K562 (cell line): Measurements from ENCODE around the gene PTPN11. TPM values are rescaled to one million over a fixed set of nuclear protein-coding genes. Genes with fewer than 3 reads are reported as not detected.

ENCODE experiments used
- ATAC-seq: fragments of 200-7000 bp; cut with Tn5 transposase; 3 replicates; pipeline ENCODE4 v1.9.1; 2020; ENCODE audit warnings: moderate library complexity
- BruUV-seq: library from RNA; stranded (reverse); fragments of 400-500 nt; replicated peaks from 2 replicates; lab custom pipeline; 2021; lab: Mats Ljungman, UMichigan
- CTCF ChIA-PET: fragments of 300-600 bp; formaldehyde crosslinking; extraction: SDS; loops from one replicate; lab custom pipeline; 2021; ENCODE audit warnings: low intra/inter-chr PET ratio; lab: Yijun Ruan, JAX
- POLR2A ChIA-PET: fragments of 300-600, 350-650 bp; sonication (Branson Sonifier 250); formaldehyde crosslinking; extraction: SDS; loops from one replicate; lab custom pipeline; 2021; ENCODE audit warnings: antibody characterized with exemption, inconsistent platforms; lab: Yijun Ruan, JAX
- DNase-seq, 4 experiments: peaks; one replicate each; pipeline versions ENCODE4 v3.0.0 to v3.0.0-alpha.2; 2011 to 2018; ENCODE audit warnings: low spot score in 3 of 4, mixed read lengths in 3 of 4; ENCODE audit errors: extremely low read depth in 1 of 4
- FAIRE-seq: peaks from 2 replicates; lab custom pipeline; 2011; peaks lifted over from hg19 to GRCh38; lab: Jason Lieb, UNC
- H2AFZ ChIP-seq: 2 replicates; pipeline ENCODE4 v1.6.0; 2011; ENCODE audit warnings: low read depth, low read length, control low read depth, inconsistent platforms
- H3K27ac ChIP-seq: fragments of 200-600 bp; 3 replicates; pipeline ENCODE4 v1.8.0; 2011; ENCODE audit warnings: low read depth, mild to moderate bottlenecking, control low read depth, inconsistent platforms, low read length, moderate library complexity, mixed read lengths; ENCODE audit errors: extremely low read depth
- H3K27me3 ChIP-seq, 2 experiments: fragments of 300-600 bp in 1 of 2; 2 replicates in 1 of 2; 3 replicates in 1 of 2; pipeline versions ENCODE4 v1.6.0 to v1.8.0; 2011; ENCODE audit warnings: inconsistent platforms in 2 of 2, low read length in 2 of 2, mild to moderate bottlenecking in 1 of 2, mixed read lengths in 1 of 2, moderate library complexity in 1 of 2; ENCODE audit not compliant: control insufficient read depth in 2 of 2, insufficient read depth in 2 of 2
- H3K36me3 ChIP-seq: fragments of 300-600 bp; 3 replicates; pipeline ENCODE4 v1.8.0; 2011; ENCODE audit warnings: mild to moderate bottlenecking, low read length, inconsistent platforms; ENCODE audit not compliant: control insufficient read depth, insufficient read depth
- H3K4me1 ChIP-seq, 2 experiments: fragments of 200-600 bp in 1 of 2; replicated peaks in 1 of 2; 2 replicates in 1 of 2; 3 replicates in 1 of 2; pipeline versions ENCODE4 v1.5.1 to v1.8.0; 2011; ENCODE audit warnings: inconsistent platforms in 2 of 2, low read length in 2 of 2, mild to moderate bottlenecking in 1 of 2, mixed read lengths in 1 of 2, moderate library complexity in 1 of 2; ENCODE audit not compliant: control insufficient read depth in 2 of 2, insufficient read depth in 2 of 2
- H3K4me2 ChIP-seq: 2 replicates; pipeline ENCODE4 v1.6.1; 2011; ENCODE audit warnings: low read length, control low read depth, inconsistent platforms, mixed read lengths; ENCODE audit not compliant: insufficient read depth
- H3K4me3 ChIP-seq: fragments of 200-600 bp; sonication (generic), shearing (Covaris generic); 2 replicates; pipeline ENCODE4 v1.5.1; 2016; ENCODE audit warnings: control low read depth, inconsistent platforms
- H3K79me2 ChIP-seq: fragments of 200-600 bp; 3 replicates; pipeline ENCODE4 v1.8.0; 2011; ENCODE audit warnings: low read length, inconsistent platforms; ENCODE audit not compliant: control insufficient read depth, insufficient read depth
- H3K9ac ChIP-seq, 2 experiments: 2 replicates each; pipeline versions ENCODE4 v1.6.0 to v1.6.1; 2011; ENCODE audit warnings: low read depth in 2 of 2, low read length in 2 of 2, control low read depth in 1 of 2, inconsistent platforms in 1 of 2, mild to moderate bottlenecking in 1 of 2, mixed read lengths in 1 of 2; ENCODE audit not compliant: insufficient read depth in 1 of 2
- H3K9me1 ChIP-seq: one replicate; pipeline ENCODE4 v1.6.0; 2011; ENCODE audit warnings: inconsistent platforms, mild to moderate bottlenecking, low read length, moderate library complexity; ENCODE audit not compliant: control insufficient read depth, insufficient read depth
- H3K9me3 ChIP-seq: replicated peaks from 2 replicates; pipeline ENCODE4 v1.5.1; 2011; ENCODE audit warnings: low read depth, low read length, inconsistent platforms; ENCODE audit not compliant: control insufficient read depth, insufficient read depth
- H4K20me1 ChIP-seq: replicated peaks from 2 replicates; pipeline ENCODE4 v1.6.1; 2011; ENCODE audit warnings: low read length, inconsistent platforms, mixed read lengths; ENCODE audit not compliant: control insufficient read depth, insufficient read depth
- CTBP1 ChIP-seq: fragments of 450-650 bp; IDR thresholded peaks from 2 replicates; pipeline ENCODE4 v1.6.1; 2016; ENCODE audit warnings: borderline replicate concordance
- EHMT2 ChIP-seq: fragments of 450-650 bp; IDR thresholded peaks from 2 replicates; pipeline ENCODE4 v1.6.1; 2018; ENCODE audit warnings: antibody characterized with exemption
- FUS ChIP-seq: fragments of 200-400 bp; formaldehyde crosslinking; optimal IDR thresholded peaks from 2 replicates; pipeline ENCODE3; 2017; ENCODE audit warnings: low read depth, low read length
- HDAC6 ChIP-seq: IDR thresholded peaks from 2 replicates; pipeline ENCODE4 v1.6.1; 2012; ENCODE audit warnings: low read depth, mild to moderate bottlenecking, control low read depth, inconsistent platforms, low read length, moderate library complexity
- HMG20B ChIP-seq: fragments of 250-450 bp; sonication (Bioruptor Pico); IDR thresholded peaks from 2 replicates; pipeline ENCODE4 v1.5.0; 2021; ENCODE audit warnings: mild to moderate bottlenecking
- HMGN3 ChIP-seq: IDR thresholded peaks from 2 replicates; pipeline ENCODE4 v1.6.1; 2011; ENCODE audit warnings: borderline replicate concordance, low read depth, mild to moderate bottlenecking, mixed read lengths, low read length; ENCODE audit not compliant: insufficient read length; ENCODE audit errors: extremely low read depth
- HOXB6 ChIP-seq: fragments of 250-450 bp; sonication (Bioruptor Pico); IDR thresholded peaks from 2 replicates; pipeline ENCODE4 v1.5.1; 2022; ENCODE audit warnings: mild to moderate bottlenecking, borderline replicate concordance
- MTA3 ChIP-seq: fragments of 450-650 bp; formaldehyde crosslinking; IDR thresholded peaks from 2 replicates; pipeline ENCODE4 v1.6.1; 2017; ENCODE audit warnings: mild to moderate bottlenecking, borderline replicate concordance
- MTF1 ChIP-seq: fragments of 250-450 bp; sonication (Bioruptor Pico); IDR thresholded peaks from 2 replicates; pipeline ENCODE4 v1.9.0; 2021; ENCODE audit warnings: moderate library complexity, mild to moderate bottlenecking, inconsistent platforms, borderline replicate concordance
- OTX1 ChIP-seq: fragments of 450-650 bp; formaldehyde crosslinking; IDR thresholded peaks from 2 replicates; pipeline ENCODE4 v1.4.0; 2022; ENCODE audit warnings: mild to moderate bottlenecking
- PKNOX1 ChIP-seq: fragments of 450-650 bp; IDR thresholded peaks from 2 replicates; pipeline ENCODE4 v1.6.1; 2016
- SMAD2 ChIP-seq: fragments of 150-350 bp; IDR thresholded peaks from 2 replicates; pipeline ENCODE4 v1.6.1; 2014; ENCODE audit warnings: low read depth, mild to moderate bottlenecking, low read length
- TEAD1 ChIP-seq, 2 experiments: fragments of 450-650 bp in 1 of 2; sonication (generic) in 1 of 2; formaldehyde crosslinking; IDR thresholded peaks; 2 replicates each; pipeline versions ENCODE4 v1.4.0 to v1.8.0; 2020 to 2022; ENCODE audit warnings: mild to moderate bottlenecking in 2 of 2, missing genetic modification reagents in 1 of 2
- TFE3 ChIP-seq: fragments of 450-650 bp; formaldehyde crosslinking; IDR thresholded peaks from 2 replicates; pipeline ENCODE4 v1.4.0; 2020; ENCODE audit warnings: mild to moderate bottlenecking, mixed read lengths
- ZNF23 ChIP-seq: fragments of 250-450 bp; sonication (Bioruptor Pico); IDR thresholded peaks from 2 replicates; pipeline ENCODE4 v1.4.0; 2020; ENCODE audit warnings: mild to moderate bottlenecking
- ZNF263 ChIP-seq: sonication (generic); formaldehyde crosslinking; IDR thresholded peaks from 2 replicates; pipeline ENCODE4 v1.8.0; 2022; ENCODE audit warnings: mild to moderate bottlenecking, missing genetic modification reagents, borderline replicate concordance
- WGBS: fragments of 100-300 bp; shearing (Covaris generic); methylation state at CpG from one replicate; pipeline ENCODE4 v1.1.6; 2016; ENCODE audit warnings: low coverage, mixed read lengths; ENCODE audit not compliant: insufficient coverage; ENCODE audit errors: missing lambda C conversion rate; 5-methylcytosine and 5-hydroxymethylcytosine counted together
- in situ Hi-C: fragments of 300-500 bp; cut with MboI; formaldehyde crosslinking; loops from 4 replicates; pipeline ENCODE4 v1.15.0; 2018; ENCODE audit warnings: inconsistent platforms, mixed read lengths
- intact Hi-C: fragments of 100-400 bp; cut with micrococcal nuclease; formaldehyde crosslinking; loops from 2 replicates; pipeline ENCODE4 v1.14.2; 2022
- polyA plus RNA-seq, 8 experiments: library from polyadenylated mRNA; depleted of rRNA in 4 of 8; stranded (reverse) in 5 of 8; unstranded in 3 of 8; fragments of >200 nt; fragmentation: Nextera tagmentation in 2 of 8; fragmentation: Illumina TruSeq in 1 of 8; extraction: Ambion mirVana in 2 of 8; extraction: Trizol in 1 of 8; gene quantifications; 2 replicates each; pipeline versions ENCODE4 v1.2.1 to v1.2.3, GENCODE V29; 2011 to 2014; ENCODE audit warnings: inconsistent platforms in 1 of 8, missing spikeins in 1 of 8
- total RNA-seq, 7 experiments: library from RNA; depleted of rRNA in 6 of 7; stranded (reverse); fragments of >200 nt in 6 of 7; fragmentation: Illumina TruSeq in 2 of 7; extraction: Trizol in 2 of 7; gene quantifications; 2 replicates each; pipeline versions ENCODE4 v1.2.1 to v1.2.3, GENCODE V29; 2011 to 2021; ENCODE audit warnings: low replicate concordance in 1 of 7
- TF ChIP-seq, protein P1 (sequence below): sonication (generic); formaldehyde crosslinking; IDR thresholded peaks from 2 replicates; pipeline ENCODE4 v1.8.0; 2022; ENCODE audit warnings: missing genetic modification reagents, mild to moderate bottlenecking, moderate library complexity, borderline replicate concordance

Gene PTPN11
- total and polyA plus RNA-seq, 9 of the 15 experiments (the other 6 are each of a cell fraction or from before 2014, with no cell fraction given) = 22.5 to 126 (median 79.7) TPM

DNA sequence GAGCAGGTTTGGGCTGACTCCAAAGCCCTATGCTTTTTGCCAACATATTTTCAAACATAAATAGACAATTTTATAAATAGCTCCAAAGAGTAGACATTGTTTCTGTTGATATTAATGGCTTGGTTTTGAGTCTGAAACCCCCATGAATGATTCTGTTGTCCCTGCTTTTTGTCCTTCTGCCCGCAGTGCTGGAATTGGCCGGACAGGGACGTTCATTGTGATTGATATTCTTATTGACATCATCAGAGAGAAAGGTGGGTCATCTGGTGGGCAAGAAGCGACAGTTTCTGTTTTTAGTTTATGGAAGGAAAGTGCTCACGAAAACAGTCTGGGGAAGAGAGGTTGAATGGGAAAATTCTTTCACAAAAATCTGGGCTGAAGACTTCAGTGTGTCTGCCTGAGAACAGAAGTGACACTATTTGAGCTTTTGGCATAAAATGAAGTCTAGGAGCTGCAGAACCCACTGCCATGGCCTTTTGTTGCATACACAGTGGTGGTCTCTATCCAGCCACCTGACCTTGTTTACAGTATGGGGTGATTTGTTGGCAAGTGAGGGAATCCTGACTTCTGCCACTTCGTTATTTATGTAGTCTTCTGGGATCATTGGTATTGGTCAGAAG, 69.6 kb downstream of the PTPN11 start (continued):
- TF ChIP-seq PKNOX1 = no peak
- TF ChIP-seq HOXB6 (CRISPR knock-in tag) = no peak
- TF ChIP-seq SMAD2 = no peak
- no peak for TF ChIP-seq OTX1
- TF ChIP-seq, all 486 proteins: peak for 0

DNA sequence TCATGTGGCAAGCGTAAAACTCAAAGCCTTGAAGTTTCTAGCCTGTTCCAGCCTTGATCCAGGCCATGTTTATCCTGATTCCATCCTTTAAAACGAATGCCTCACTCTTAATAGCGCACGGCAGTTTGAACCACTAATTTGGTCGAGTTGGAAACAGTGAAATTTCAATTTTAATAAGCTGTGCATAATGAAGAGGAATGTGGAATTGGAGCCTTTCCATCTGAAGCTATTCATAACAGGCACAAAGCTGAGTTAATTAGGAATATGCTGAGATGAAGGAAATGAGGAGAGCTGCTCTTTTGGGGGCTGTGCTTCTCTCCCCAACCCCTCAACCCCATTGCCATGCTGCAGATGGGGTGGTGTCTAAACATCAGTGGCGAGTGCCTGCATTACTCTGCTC, 70.7 kb downstream of the PTPN11 start:
- intact Hi-C loops = no loop called here
- DNase-seq = no peak
- ChIA-PET CTCF (no interaction called here), POLR2A (no interaction called here)
- Histone ChIP-seq H3K27ac (no peak overlapping the region), H3K4me3 (no peak overlapping the region), H3K9me3 (no peaks in the 10 kb centered on the region), H2AFZ (no peak overlapping the region), H4K20me1 (no peaks in the 10 kb centered on the region), H3K4me1 (no peaks in the 10 kb centered on the region), H3K9me1 (no peaks in the 10 kb centered on the region), H3K79me2 (no peaks in the 10 kb centered on the region), H3K36me3 (peaks cover 84% of the 10 kb centered on the region), H3K9ac (no peak overlapping the region), H3K4me2 (no peak overlapping the region), H3K27me3 (no peaks in the 10 kb centered on the region)
- TF ChIP-seq MTF1 (no peak), FUS (no peak), ZNF23 (CRISPR knock-in tag) (no peak), TEAD1 (CRISPR knock-in tag; IDR thresholded peaks at IDR 0.05) (no peak), ZNF263 (no peak), EHMT2 (no peak), HMGN3 (no peak), HDAC6 (no peak), HMG20B (no peak), MTA3 (no peak), TFE3 (no peak), CTBP1 (no peak)
- TF ChIP-seq, protein P1, sequence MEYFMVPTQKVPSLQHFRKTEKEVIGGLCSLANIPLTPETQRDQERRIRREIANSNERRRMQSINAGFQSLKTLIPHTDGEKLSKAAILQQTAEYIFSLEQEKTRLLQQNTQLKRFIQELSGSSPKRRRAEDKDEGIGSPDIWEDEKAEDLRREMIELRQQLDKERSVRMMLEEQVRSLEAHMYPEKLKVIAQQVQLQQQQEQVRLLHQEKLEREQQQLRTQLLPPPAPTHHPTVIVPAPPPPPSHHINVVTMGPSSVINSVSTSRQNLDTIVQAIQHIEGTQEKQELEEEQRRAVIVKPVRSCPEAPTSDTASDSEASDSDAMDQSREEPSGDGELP (CRISPR knock-in tag) = no peak
- WGBS = 81% methylated on average over 6 of the region's 6 CpGs
- no peak for ATAC-seq
- BruUV-seq = no TSS peak
- in situ Hi-C loops = no loop called here
- FAIRE-seq = no peak
